Panc1 (cell line): ENCODE results near the gene ACSL1. TPM values are rescaled to one million over a fixed set of nuclear protein-coding genes. Genes with fewer than 3 reads are reported as not detected.

ENCODE experiments used
- ATAC-seq: fragments of 200-7000 bp; cut with Tn5 transposase; 2 replicates; pipeline ENCODE4 v1.9.1; 2020; ENCODE audit warnings: mild to moderate bottlenecking, moderate library complexity
- BruUV-seq: library from RNA; stranded (reverse); fragments of 400-500 nt; replicated peaks from 2 replicates; lab custom pipeline; 2021; lab: Mats Ljungman, UMichigan
- CTCF ChIA-PET: fragments of 300-600 bp; sonication (Branson Sonifier 250); formaldehyde crosslinking; loops from one replicate; lab custom pipeline; 2022; ENCODE audit warnings: antibody characterized with exemption; lab: Charles Lee
- POLR2A ChIA-PET: fragments of 300-600 bp; sonication (Branson Sonifier 250); formaldehyde crosslinking; loops from one replicate; lab custom pipeline; 2022; ENCODE audit warnings: antibody characterized with exemption; lab: Charles Lee
- DNase-seq: peaks from one replicate; pipeline ENCODE4 v3.0.0-alpha.2; 2010; ENCODE audit warnings: low read depth, low spot score
- H3K27ac ChIP-seq: 2 replicates; pipeline ENCODE4 v1.5.1; 2011; ENCODE audit warnings: mild to moderate bottlenecking, low read length, inconsistent platforms
- H3K27me3 ChIP-seq: fragments of 200-500 bp; sonication (Bioruptor generic); 2 replicates; pipeline ENCODE4 v1.6.0; 2014; ENCODE audit warnings: low read length, inconsistent platforms; ENCODE audit not compliant: control insufficient read depth, insufficient read depth
- H3K36me3 ChIP-seq: fragments of 200-500 bp; sonication (Bioruptor generic); 2 replicates; pipeline ENCODE4 v1.5.1; 2014; ENCODE audit warnings: inconsistent platforms, mild to moderate bottlenecking, low read length, moderate library complexity; ENCODE audit not compliant: control insufficient read depth, insufficient read depth
- H3K4me1 ChIP-seq: 2 replicates; pipeline ENCODE4 v1.5.1; 2011; ENCODE audit warnings: inconsistent platforms, mild to moderate bottlenecking, low read length, moderate library complexity; ENCODE audit not compliant: control insufficient read depth, insufficient read depth
- H3K4me3 ChIP-seq, 2 experiments: 2 replicates each; pipeline ENCODE4 v1.5.1; 2011 to 2012; ENCODE audit warnings: low read depth in 2 of 2, low read length in 2 of 2, mild to moderate bottlenecking in 2 of 2, inconsistent platforms in 1 of 2, moderate library complexity in 1 of 2
- H3K9me3 ChIP-seq: fragments of 200-500 bp; sonication (Bioruptor generic); 2 replicates; pipeline ENCODE4 v1.5.1; 2014; ENCODE audit warnings: low read depth, mild to moderate bottlenecking, inconsistent platforms, low read length, moderate library complexity; ENCODE audit not compliant: control insufficient read depth, insufficient read depth
- POLR2AphosphoS5 ChIP-seq: IDR thresholded peaks from 2 replicates; pipeline ENCODE4 v1.6.1; 2012; ENCODE audit warnings: mild to moderate bottlenecking, low read depth, low read length, moderate library complexity
- SIN3A ChIP-seq: IDR thresholded peaks from 2 replicates; pipeline ENCODE4 v1.6.1; 2012; ENCODE audit warnings: low read depth, mild to moderate bottlenecking, low read length, moderate library complexity, borderline replicate concordance; ENCODE audit not compliant: insufficient read depth
- TCF7L2 ChIP-seq: IDR thresholded peaks from 2 replicates; pipeline ENCODE4 v1.6.1; 2011; ENCODE audit warnings: mild to moderate bottlenecking, low read depth, low read length, inconsistent platforms
- in situ Hi-C: cut with HindIII; loops from 2 replicates; pipeline ENCODE4 v1.10.0; 2016; ENCODE audit warnings: low sequenced_read_pairs, low pct_unique_long_range_greater_than_20kb
- intact Hi-C: fragments of 100-400 bp; cut with micrococcal nuclease; formaldehyde crosslinking; loops from one replicate; pipeline ENCODE4 v1.10.0; 2022; ENCODE audit not compliant: unreplicated experiment
- total RNA-seq: library from RNA; stranded (reverse); gene quantifications from one replicate; pipeline ENCODE4 v1.2.1, GENCODE V29; 2021; ENCODE audit not compliant: unreplicated experiment
- TF ChIP-seq, protein P1 (sequence below): fragments of 450-650 bp; IDR thresholded peaks from 2 replicates; pipeline ENCODE4 v1.5.1; 2017; ENCODE audit warnings: mild to moderate bottlenecking
- TF ChIP-seq, protein P2 (sequence below), 2 experiments: IDR thresholded peaks; 2 replicates each; pipeline ENCODE4 v1.6.1; 2011 to 2012; ENCODE audit warnings: low read depth in 2 of 2, control low read depth in 1 of 2, low read length in 1 of 2, mild to moderate bottlenecking in 1 of 2, moderate library complexity in 1 of 2; ENCODE audit not compliant: insufficient read depth in 1 of 2

Gene ACSL1
- total RNA-seq, 1 experiment from 2014 or later, result 15.4 TPM

DNA sequence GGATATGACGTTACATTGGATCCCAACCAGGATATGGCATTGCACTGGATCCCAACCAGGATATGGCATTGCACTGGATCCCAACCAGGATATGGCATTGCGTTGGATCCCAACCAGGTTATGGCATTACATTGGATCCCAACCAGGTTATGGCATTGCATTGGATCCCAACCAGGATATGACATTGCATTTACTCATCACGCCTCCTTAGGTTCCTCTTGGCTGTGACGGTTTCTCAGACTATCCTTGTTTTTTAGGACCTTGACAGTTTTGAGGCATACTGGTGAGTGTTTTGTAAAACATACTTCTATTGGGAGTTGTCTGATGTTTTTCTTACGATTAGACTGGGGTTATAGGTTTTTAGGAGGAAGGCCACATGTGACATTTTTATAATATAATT is 5.4 kb upstream of the ACSL1 start:
- Histone ChIP-seq H3K4me1 (no peaks in the 10 kb centered on the region), H3K27me3 (no peaks in the 10 kb centered on the region), H3K4me3 (no peak overlapping the region), H3K36me3 (no peaks in the 10 kb centered on the region), H3K27ac (no peak overlapping the region), H3K9me3 (no peaks in the 10 kb centered on the region)
- intact Hi-C loops (no loop called here), in situ Hi-C loops (no loop called here)
- ATAC-seq (no peak), DNase-seq (no peak)
- no TSS peak for BruUV-seq
- TF ChIP-seq TCF7L2 (no peak), SIN3A (no peak), POLR2AphosphoS5 (no peak)
- TF ChIP-seq, protein P1, sequence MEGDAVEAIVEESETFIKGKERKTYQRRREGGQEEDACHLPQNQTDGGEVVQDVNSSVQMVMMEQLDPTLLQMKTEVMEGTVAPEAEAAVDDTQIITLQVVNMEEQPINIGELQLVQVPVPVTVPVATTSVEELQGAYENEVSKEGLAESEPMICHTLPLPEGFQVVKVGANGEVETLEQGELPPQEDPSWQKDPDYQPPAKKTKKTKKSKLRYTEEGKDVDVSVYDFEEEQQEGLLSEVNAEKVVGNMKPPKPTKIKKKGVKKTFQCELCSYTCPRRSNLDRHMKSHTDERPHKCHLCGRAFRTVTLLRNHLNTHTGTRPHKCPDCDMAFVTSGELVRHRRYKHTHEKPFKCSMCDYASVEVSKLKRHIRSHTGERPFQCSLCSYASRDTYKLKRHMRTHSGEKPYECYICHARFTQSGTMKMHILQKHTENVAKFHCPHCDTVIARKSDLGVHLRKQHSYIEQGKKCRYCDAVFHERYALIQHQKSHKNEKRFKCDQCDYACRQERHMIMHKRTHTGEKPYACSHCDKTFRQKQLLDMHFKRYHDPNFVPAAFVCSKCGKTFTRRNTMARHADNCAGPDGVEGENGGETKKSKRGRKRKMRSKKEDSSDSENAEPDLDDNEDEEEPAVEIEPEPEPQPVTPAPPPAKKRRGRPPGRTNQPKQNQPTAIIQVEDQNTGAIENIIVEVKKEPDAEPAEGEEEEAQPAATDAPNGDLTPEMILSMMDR, result no peak
- TF ChIP-seq, protein P2, sequence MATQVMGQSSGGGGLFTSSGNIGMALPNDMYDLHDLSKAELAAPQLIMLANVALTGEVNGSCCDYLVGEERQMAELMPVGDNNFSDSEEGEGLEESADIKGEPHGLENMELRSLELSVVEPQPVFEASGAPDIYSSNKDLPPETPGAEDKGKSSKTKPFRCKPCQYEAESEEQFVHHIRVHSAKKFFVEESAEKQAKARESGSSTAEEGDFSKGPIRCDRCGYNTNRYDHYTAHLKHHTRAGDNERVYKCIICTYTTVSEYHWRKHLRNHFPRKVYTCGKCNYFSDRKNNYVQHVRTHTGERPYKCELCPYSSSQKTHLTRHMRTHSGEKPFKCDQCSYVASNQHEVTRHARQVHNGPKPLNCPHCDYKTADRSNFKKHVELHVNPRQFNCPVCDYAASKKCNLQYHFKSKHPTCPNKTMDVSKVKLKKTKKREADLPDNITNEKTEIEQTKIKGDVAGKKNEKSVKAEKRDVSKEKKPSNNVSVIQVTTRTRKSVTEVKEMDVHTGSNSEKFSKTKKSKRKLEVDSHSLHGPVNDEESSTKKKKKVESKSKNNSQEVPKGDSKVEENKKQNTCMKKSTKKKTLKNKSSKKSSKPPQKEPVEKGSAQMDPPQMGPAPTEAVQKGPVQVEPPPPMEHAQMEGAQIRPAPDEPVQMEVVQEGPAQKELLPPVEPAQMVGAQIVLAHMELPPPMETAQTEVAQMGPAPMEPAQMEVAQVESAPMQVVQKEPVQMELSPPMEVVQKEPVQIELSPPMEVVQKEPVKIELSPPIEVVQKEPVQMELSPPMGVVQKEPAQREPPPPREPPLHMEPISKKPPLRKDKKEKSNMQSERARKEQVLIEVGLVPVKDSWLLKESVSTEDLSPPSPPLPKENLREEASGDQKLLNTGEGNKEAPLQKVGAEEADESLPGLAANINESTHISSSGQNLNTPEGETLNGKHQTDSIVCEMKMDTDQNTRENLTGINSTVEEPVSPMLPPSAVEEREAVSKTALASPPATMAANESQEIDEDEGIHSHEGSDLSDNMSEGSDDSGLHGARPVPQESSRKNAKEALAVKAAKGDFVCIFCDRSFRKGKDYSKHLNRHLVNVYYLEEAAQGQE (IDR thresholded peaks at IDR 0.05; ENCODE audit: insufficient read depth in 1 of 2, low read depth in 2 of 2, low read length in 1 of 2), result no peak
- ChIA-PET CTCF (no interaction called here), POLR2A (no interaction called here)

DNA sequence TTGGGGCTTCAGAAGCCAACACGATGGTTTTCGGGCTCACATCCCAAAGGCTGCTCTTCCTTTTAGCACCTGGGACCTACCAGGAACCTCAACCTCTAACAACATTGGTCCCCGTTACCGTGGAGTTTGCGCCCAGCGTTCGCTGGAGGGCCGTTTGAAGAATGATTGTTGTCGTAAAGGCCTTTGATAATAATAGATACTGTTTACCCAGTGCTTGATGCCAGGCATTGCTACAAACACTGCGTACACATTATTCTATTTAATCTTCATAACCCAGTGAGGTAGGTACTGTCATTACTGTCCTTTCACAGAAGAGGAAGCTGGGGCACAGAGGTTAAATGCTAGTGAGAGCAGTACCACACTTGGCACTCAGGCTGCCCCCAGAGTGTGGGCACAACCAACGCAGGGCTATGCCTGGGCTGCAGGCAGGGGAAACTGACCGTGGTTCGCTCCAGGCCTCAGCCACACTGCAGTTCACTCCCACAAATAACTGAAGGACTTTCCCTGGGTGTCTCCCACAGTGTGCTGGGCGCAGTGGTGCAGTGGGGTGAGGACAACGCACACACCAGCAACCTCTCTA is 1.0 kb upstream of the ACSL1 start:
- TF ChIP-seq, protein P1, result no peak
- TF ChIP-seq, protein P2 (IDR thresholded peaks at IDR 0.05; ENCODE audit: insufficient read depth in 1 of 2, low read depth in 2 of 2, low read length in 1 of 2), result no peak
- TF ChIP-seq SIN3A (no peak), TCF7L2 (no peak), POLR2AphosphoS5 (no peak)
- ChIA-PET POLR2A (no interaction called here), CTCF (no interaction called here)
- Histone ChIP-seq H3K4me1 (peaks cover 2% of the 10 kb centered on the region; the same call in 1 of the 2 replicates), H3K36me3 (no peaks in the 10 kb centered on the region), H3K27me3 (no peaks in the 10 kb centered on the region), H3K9me3 (no peaks in the 10 kb centered on the region), H3K4me3 (peak overlapping the region; percentile 57 to 62), H3K27ac (no peak overlapping the region)
- intact Hi-C loops, result no loop called here
- DNase-seq (no peak), ATAC-seq (no peak)
- BruUV-seq, result no TSS peak
- in situ Hi-C loops, result no loop called here
